H1 (cell line): ENCODE data around the gene MYO1D. TPM values are rescaled to one million over a fixed set of nuclear protein-coding genes. Genes with fewer than 3 reads are reported as not detected.

Source experiments
- CTCF ChIA-PET: fragments of 300-600 bp; sonication (Branson Sonifier 250); formaldehyde crosslinking; loops from one replicate; lab custom pipeline; 2021; ENCODE audit not compliant: partially characterized antibody; lab: Charles Lee
- POLR2A ChIA-PET: fragments of 300-600 bp; sonication (Branson Sonifier 250); formaldehyde crosslinking; loops from one replicate; lab custom pipeline; 2021; ENCODE audit warnings: inconsistent platforms; ENCODE audit not compliant: partially characterized antibody; lab: Charles Lee
- DNase-seq, 2 experiments: peaks; one replicate each; pipeline versions ENCODE4 v3.0.0 to v3.0.0-alpha.2; 2010 to 2022; ENCODE audit warnings: low spot score in 2 of 2, low read depth in 1 of 2, mixed read lengths in 1 of 2
- FAIRE-seq: peaks from 2 replicates; lab custom pipeline; 2011; peaks lifted over from hg19 to GRCh38; lab: Jason Lieb, UNC
- H2AFZ ChIP-seq: 2 replicates; pipeline ENCODE4 v1.8.1; 2012; ENCODE audit warnings: low read length, inconsistent platforms
- H2AK5ac ChIP-seq: 2 replicates; pipeline ENCODE4 v1.6.1; 2013; ENCODE audit warnings: low read depth, low read length
- H2BK120ac ChIP-seq: replicated peaks from 2 replicates; pipeline ENCODE3; 2013; ENCODE audit warnings: low read depth, low read length, inconsistent platforms
- H2BK12ac ChIP-seq: 2 replicates; pipeline ENCODE4 v1.6.1; 2013; ENCODE audit warnings: low read depth, low read length
- H2BK15ac ChIP-seq: 2 replicates; pipeline ENCODE4 v1.6.1; 2013; ENCODE audit warnings: low read length
- H2BK20ac ChIP-seq: 2 replicates; pipeline ENCODE4 v1.6.1; 2013; ENCODE audit warnings: low read length
- H2BK5ac ChIP-seq: 2 replicates; pipeline ENCODE4 v1.6.1; 2013; ENCODE audit warnings: low read depth, low read length
- H3K14ac ChIP-seq: 2 replicates; pipeline ENCODE4 v1.6.1; 2013; ENCODE audit warnings: inconsistent platforms; ENCODE audit not compliant: insufficient read length
- H3K18ac ChIP-seq: 2 replicates; pipeline ENCODE4 v1.6.1; 2013; ENCODE audit warnings: low read length; ENCODE audit errors: extremely low read depth
- H3K23ac ChIP-seq: 2 replicates; pipeline ENCODE4 v1.6.1; 2013; ENCODE audit warnings: inconsistent platforms; ENCODE audit not compliant: insufficient read length
- H3K23me2 ChIP-seq: 2 replicates; pipeline ENCODE4 v1.6.1; 2013; ENCODE audit warnings: low read depth, low read length
- H3K27ac ChIP-seq: 2 replicates; pipeline ENCODE4 v1.6.1; 2011; ENCODE audit warnings: low read depth, low read length, inconsistent platforms
- H3K27me3 ChIP-seq, 4 experiments: replicated peaks in 1 of 4; 1 replicate in 1 of 4; 2 replicates in 3 of 4; pipeline versions ENCODE4 v1.6.1 to v1.8.1; 2011 to 2013; ENCODE audit warnings: low read length in 3 of 4, mild to moderate bottlenecking in 3 of 4, inconsistent platforms in 2 of 4, mixed read lengths in 2 of 4, moderate library complexity in 1 of 4; ENCODE audit not compliant: control insufficient read depth in 3 of 4, insufficient read depth in 3 of 4; ENCODE audit errors: extremely low read depth in 1 of 4
- H3K36me3 ChIP-seq, 4 experiments: 2 replicates each; pipeline versions ENCODE4 v1.6.1 to v1.8.1; 2011 to 2013; ENCODE audit warnings: mild to moderate bottlenecking in 4 of 4, low read length in 3 of 4, moderate library complexity in 2 of 4, control low read depth in 1 of 4, inconsistent platforms in 1 of 4; ENCODE audit not compliant: insufficient read depth in 4 of 4, control insufficient read depth in 2 of 4
- H3K4ac ChIP-seq: replicated peaks from 2 replicates; pipeline ENCODE3; 2013; ENCODE audit warnings: low read length, low read depth, mixed read lengths, inconsistent platforms; ENCODE audit not compliant: insufficient read length
- H3K4me1 ChIP-seq, 4 experiments: replicated peaks in 1 of 4; 1 replicate in 1 of 4; 2 replicates in 3 of 4; pipeline versions ENCODE4 v1.6.1 to v1.8.1; 2011 to 2013; ENCODE audit warnings: low read length in 3 of 4, inconsistent platforms in 2 of 4, mixed read lengths in 1 of 4; ENCODE audit not compliant: insufficient read depth in 4 of 4, control insufficient read depth in 3 of 4
- H3K4me2 ChIP-seq, 2 experiments: 2 replicates each; pipeline versions ENCODE4 v1.6.1 to v1.8.1; 2011 to 2013; ENCODE audit warnings: low read depth in 2 of 2, low read length in 2 of 2, control low read depth in 1 of 2, inconsistent platforms in 1 of 2, mild to moderate bottlenecking in 1 of 2; ENCODE audit not compliant: insufficient read depth in 1 of 2
- H3K4me3 ChIP-seq, 4 experiments: fragments of 200-600, 300-600 bp in 1 of 4; sonication (generic), shearing (Covaris generic), sonication (Bioruptor Twin) in 1 of 4; 2 replicates each; pipeline versions ENCODE4 v1.5.1 to v1.8.1; 2011 to 2016; ENCODE audit warnings: low read length in 4 of 4, low read depth in 3 of 4, control low read depth in 2 of 4, inconsistent platforms in 2 of 4, mild to moderate bottlenecking in 2 of 4, mixed read lengths in 1 of 4, moderate library complexity in 1 of 4; ENCODE audit not compliant: insufficient read depth in 2 of 4; ENCODE audit errors: extremely low read depth in 1 of 4
- H3K56ac ChIP-seq: replicated peaks from 2 replicates; pipeline ENCODE3; 2013; ENCODE audit warnings: low read depth, mild to moderate bottlenecking, mixed read lengths, low read length, inconsistent platforms; ENCODE audit not compliant: insufficient read length
- H3K79me1 ChIP-seq: 2 replicates; pipeline ENCODE4 v1.6.1; 2013; ENCODE audit warnings: low read depth, low read length, control low read depth
- H3K79me2 ChIP-seq, 2 experiments: 2 replicates each; pipeline versions ENCODE4 v1.6.1 to v1.8.1; 2012 to 2013; ENCODE audit warnings: low read length in 2 of 2, mild to moderate bottlenecking in 2 of 2, inconsistent platforms in 1 of 2; ENCODE audit not compliant: insufficient read depth in 2 of 2, control insufficient read depth in 1 of 2
- H3K9ac ChIP-seq, 4 experiments: replicated peaks in 1 of 4; 1 replicate in 1 of 4; 2 replicates in 3 of 4; pipeline versions ENCODE4 v1.6.1 to v1.8.1; 2011 to 2013; ENCODE audit warnings: low read depth in 3 of 4, low read length in 3 of 4, control low read depth in 2 of 4, mild to moderate bottlenecking in 2 of 4, moderate library complexity in 2 of 4, inconsistent platforms in 1 of 4; ENCODE audit errors: extremely low read depth in 1 of 4
- H3K9me3 ChIP-seq, 2 experiments: 2 replicates each; pipeline versions ENCODE4 v1.6.1 to v1.8.1; 2012 to 2013; ENCODE audit warnings: mild to moderate bottlenecking in 2 of 2, moderate library complexity in 2 of 2, control low read depth in 1 of 2, inconsistent platforms in 1 of 2, low read depth in 1 of 2, low read length in 1 of 2, mixed read lengths in 1 of 2; ENCODE audit not compliant: insufficient read depth in 2 of 2
- H4K20me1 ChIP-seq, 2 experiments: replicated peaks in 1 of 2; 2 replicates each; pipeline versions ENCODE3 to v1.8.1; 2011 to 2013; ENCODE audit warnings: inconsistent platforms in 2 of 2, low read length in 2 of 2, mild to moderate bottlenecking in 1 of 2; ENCODE audit not compliant: insufficient read depth in 2 of 2, control insufficient read depth in 1 of 2
- H4K5ac ChIP-seq: 2 replicates; pipeline ENCODE4 v1.6.1; 2013; ENCODE audit warnings: low read length, low read depth, mixed read lengths, inconsistent platforms; ENCODE audit not compliant: insufficient read length
- H4K8ac ChIP-seq: 2 replicates; pipeline ENCODE4 v1.8.0; 2013; ENCODE audit warnings: mild to moderate bottlenecking, moderate library complexity, low read length, inconsistent platforms; ENCODE audit not compliant: insufficient read depth; ENCODE audit errors: extremely low read depth
- H4K91ac ChIP-seq: replicated peaks from 2 replicates; pipeline ENCODE3; 2013; ENCODE audit warnings: low read length, mixed read lengths, inconsistent platforms; ENCODE audit not compliant: insufficient read length
- CEBPB ChIP-seq: IDR thresholded peaks from 2 replicates; pipeline ENCODE4 v1.6.1; 2012; ENCODE audit warnings: low read depth, low read length
- CREB1 ChIP-seq: IDR thresholded peaks from 2 replicates; pipeline ENCODE4 v1.6.1; 2012; ENCODE audit warnings: inconsistent platforms
- POU5F1 ChIP-seq: IDR thresholded peaks from 2 replicates; pipeline ENCODE4 v1.6.1; 2011; ENCODE audit warnings: low read depth, mild to moderate bottlenecking, low read length, moderate library complexity
- TAF1 ChIP-seq: IDR thresholded peaks from 2 replicates; pipeline ENCODE4 v1.6.1; 2011; ENCODE audit warnings: mild to moderate bottlenecking, low read depth, low read length
- WGBS, 2 experiments: shearing (Covaris generic) in 1 of 2; methylation state at CpG; one replicate each; pipeline versions ENCODE4 v1.1.6 to v1.1.7; 2013 to 2015; ENCODE audit warnings: low lambda C conversion rate in 2 of 2, mixed read lengths in 2 of 2, inconsistent platforms in 1 of 2, low coverage in 1 of 2, missing lambda C conversion rate in 1 of 2; ENCODE audit not compliant: insufficient replicate concordance in 2 of 2, insufficient coverage in 1 of 2, insufficient read length in 1 of 2; ENCODE audit errors: extremely low coverage in 1 of 2, missing lambda C conversion rate in 1 of 2; 5-methylcytosine and 5-hydroxymethylcytosine counted together
- polyA plus RNA-seq, 7 experiments: library from polyadenylated mRNA; depleted of rRNA in 3 of 7; stranded (reverse) in 5 of 7; unstranded in 2 of 7; fragments of >200 nt in 5 of 7; fragments of 200-250 nt in 2 of 7; gene quantifications; 1 replicate in 5 of 7; 2 replicates in 1 of 7; 4 replicates in 1 of 7; pipeline versions ENCODE4 v1.2.1 to v1.2.3, GENCODE V29; 2011 to 2013; ENCODE audit warnings: missing spikeins in 2 of 7, mixed read lengths in 2 of 7
- total RNA-seq: library from RNA; stranded (reverse); fragmentation: NEBNext Ultra II Directional; extraction: Animal tissue kit (Norgen Biotek cat#: 25700); gene quantifications from 2 replicates; pipeline ENCODE4 v1.2.1, GENCODE V29; 2021
- TF ChIP-seq, protein P1 (sequence below): IDR thresholded peaks from 2 replicates; pipeline ENCODE4 v1.6.1; 2012; ENCODE audit warnings: low read length, inconsistent platforms

The MYO1D gene
- total and polyA plus RNA-seq, 2 of the 8 experiments (the other 6 are each of a cell fraction or from before 2014, with no cell fraction given), result 6.5 to 25.4 TPM

DNA sequence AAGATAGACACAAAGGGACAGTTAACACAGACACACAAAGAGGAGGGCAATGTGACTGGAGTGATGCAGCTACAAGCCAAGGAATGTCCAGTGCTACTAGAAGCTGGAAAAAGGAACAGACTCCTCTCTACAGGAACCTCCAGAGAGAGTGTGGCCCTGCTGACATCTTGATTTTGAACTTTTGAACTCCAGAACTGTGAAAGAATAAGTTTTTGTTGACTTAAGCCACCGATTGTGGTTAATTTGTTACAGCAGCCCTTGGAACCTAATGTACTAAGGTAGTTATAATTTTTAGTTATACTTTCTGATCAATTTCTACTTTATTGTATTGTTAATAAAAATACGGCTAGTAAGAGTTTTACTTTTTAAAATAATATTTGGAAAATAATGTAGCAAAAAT lies 129.1 kb downstream of the MYO1D start:
- Histone ChIP-seq H3K36me3 (no peaks in the 10 kb centered on the region), H3K9me3 (no peaks in the 10 kb centered on the region), H3K23ac (no peak overlapping the region), H4K8ac (no peak overlapping the region), H2BK12ac (no peak overlapping the region), H2BK15ac (no peak overlapping the region), H3K56ac (no peak overlapping the region), H3K9ac (no peak overlapping the region), H2BK120ac (no peak overlapping the region), H2BK5ac (no peak overlapping the region), H3K27ac (no peak overlapping the region), H2AK5ac (no peak overlapping the region), H4K5ac (no peak overlapping the region), H3K14ac (no peak overlapping the region), H3K4me1 (no peaks in the 10 kb centered on the region), H4K91ac (no peak overlapping the region), H2BK20ac (no peak overlapping the region), H3K79me1 (no peaks in the 10 kb centered on the region), H4K20me1 (no peaks in the 10 kb centered on the region), H3K4ac (no peak overlapping the region), H3K27me3 (peaks cover 0 to 1% (median 0%) of the 10 kb centered on the region in 4 experiments; a peak in 1 of 7 replicates), H2AFZ (no peak overlapping the region), H3K18ac (no peak overlapping the region), H3K4me2 (no peak overlapping the region), H3K23me2 (no peaks in the 10 kb centered on the region), H3K4me3 (no peak overlapping the region), H3K79me2 (no peaks in the 10 kb centered on the region)
- no peak for DNase-seq
- WGBS, 2 experiments, result 87% methylated on average over 2 of the region's 2 CpGs; no CpG with 5 or more reads in 1 of the 2 experiments
- ChIA-PET CTCF (interaction anchor here (0.5 kb wide), 1 partner anchor 160 kb away, joined by 4 read pairs; no protein-coding TSS in a partner anchor), POLR2A (interaction anchor here (0.7 kb wide), 1 partner anchor 171 kb away, joined by 4 read pairs; no protein-coding TSS in a partner anchor)
- no peak for FAIRE-seq
- no peak for TF ChIP-seq CREB1
- TF ChIP-seq, protein P1, sequence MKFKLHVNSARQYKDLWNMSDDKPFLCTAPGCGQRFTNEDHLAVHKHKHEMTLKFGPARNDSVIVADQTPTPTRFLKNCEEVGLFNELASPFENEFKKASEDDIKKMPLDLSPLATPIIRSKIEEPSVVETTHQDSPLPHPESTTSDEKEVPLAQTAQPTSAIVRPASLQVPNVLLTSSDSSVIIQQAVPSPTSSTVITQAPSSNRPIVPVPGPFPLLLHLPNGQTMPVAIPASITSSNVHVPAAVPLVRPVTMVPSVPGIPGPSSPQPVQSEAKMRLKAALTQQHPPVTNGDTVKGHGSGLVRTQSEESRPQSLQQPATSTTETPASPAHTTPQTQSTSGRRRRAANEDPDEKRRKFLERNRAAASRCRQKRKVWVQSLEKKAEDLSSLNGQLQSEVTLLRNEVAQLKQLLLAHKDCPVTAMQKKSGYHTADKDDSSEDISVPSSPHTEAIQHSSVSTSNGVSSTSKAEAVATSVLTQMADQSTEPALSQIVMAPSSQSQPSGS, result no peak
- TF ChIP-seq CEBPB, result no peak
- TF ChIP-seq TAF1, result no peak
- no peak for TF ChIP-seq POU5F1
